BJ (cell line): Measurements from ENCODE around the gene COX19. TPM values are rescaled to one million over a fixed set of nuclear protein-coding genes. Genes with fewer than 3 reads are reported as not detected.
"Not testable (repeated sequence)": the region's sequence is repeated elsewhere in the genome, so short reads cannot be mapped to it uniquely, and the experiment has no call there.

Experiments used
- CTCF ChIA-PET: fragments of 350-600 bp; formaldehyde crosslinking; extraction: SDS; loops from one replicate; lab custom pipeline; 2021; ENCODE audit warnings: antibody characterized with exemption, inconsistent platforms; lab: Yijun Ruan, JAX
- POLR2A ChIA-PET: fragments of 300-600 bp; sonication (Branson Sonifier 250); formaldehyde crosslinking; extraction: SDS; loops from one replicate; lab custom pipeline; 2021; ENCODE audit warnings: antibody characterized with exemption; lab: Charles Lee
- DNase-seq: peaks from one replicate; pipeline ENCODE4 v3.0.0-alpha.2; 2011; ENCODE audit warnings: low read depth
- H3K27me3 ChIP-seq: 2 replicates; pipeline ENCODE4 v1.6.0; 2011; ENCODE audit warnings: low read length; ENCODE audit not compliant: control insufficient read depth, insufficient read depth
- H3K36me3 ChIP-seq: 2 replicates; pipeline ENCODE4 v1.5.1; 2011; ENCODE audit warnings: low read length; ENCODE audit not compliant: control insufficient read depth, insufficient read depth
- H3K4me3 ChIP-seq: 2 replicates; pipeline ENCODE4 v1.5.1; 2011; ENCODE audit warnings: low read depth, mild to moderate bottlenecking, control low read depth, low read length
- polyA plus RNA-seq: library from polyadenylated mRNA; depleted of rRNA; stranded (reverse); fragments of >200 nt; gene quantifications from 2 replicates; pipeline ENCODE4 v1.2.3, GENCODE V29; 2011
- TF ChIP-seq, protein P1 (sequence below): IDR thresholded peaks from 2 replicates; pipeline ENCODE4 v1.5.1; 2011; ENCODE audit warnings: low read depth, mild to moderate bottlenecking, control low read depth, inconsistent platforms, low read length, moderate library complexity; ENCODE audit not compliant: insufficient read depth

Gene COX19
- polyA plus RNA-seq, 1 experiment = 5.6 TPM

DNA sequence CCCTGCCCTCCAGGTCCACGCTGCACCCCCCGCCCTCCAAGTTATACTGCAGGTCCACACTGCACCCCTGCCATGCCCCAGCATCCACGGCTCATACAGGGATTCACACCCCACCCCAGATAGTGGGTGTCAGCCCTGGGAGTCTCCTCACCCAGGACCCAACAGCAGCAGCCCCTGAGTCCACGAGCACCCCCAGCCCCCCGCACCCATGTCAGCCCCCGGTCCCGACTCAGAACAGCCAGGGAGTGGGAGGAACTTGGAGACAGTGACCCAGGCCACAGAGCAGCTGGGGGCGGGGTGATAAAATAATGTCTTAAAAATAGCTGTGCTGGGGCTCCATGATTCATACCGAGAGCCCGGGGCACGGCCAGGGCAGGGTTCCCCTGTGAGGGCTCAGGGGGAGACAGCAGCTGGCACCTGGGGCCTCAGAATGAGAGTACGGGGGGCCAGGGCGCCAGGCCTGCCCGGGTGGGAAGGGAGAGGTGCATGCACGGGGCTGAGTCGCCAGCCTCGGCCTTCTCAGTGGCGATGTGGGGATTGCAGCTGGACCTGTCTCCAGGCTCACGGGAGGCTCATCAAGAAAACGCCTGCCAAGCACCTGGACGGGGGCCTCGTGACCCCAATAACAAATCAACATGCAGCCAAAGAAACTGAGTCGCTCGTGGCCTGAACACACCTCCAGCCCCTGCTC, 50.7 kb downstream of the COX19 start:
- ChIA-PET CTCF (no interaction called here), POLR2A (no interaction called here)
- TF ChIP-seq, protein P1, sequence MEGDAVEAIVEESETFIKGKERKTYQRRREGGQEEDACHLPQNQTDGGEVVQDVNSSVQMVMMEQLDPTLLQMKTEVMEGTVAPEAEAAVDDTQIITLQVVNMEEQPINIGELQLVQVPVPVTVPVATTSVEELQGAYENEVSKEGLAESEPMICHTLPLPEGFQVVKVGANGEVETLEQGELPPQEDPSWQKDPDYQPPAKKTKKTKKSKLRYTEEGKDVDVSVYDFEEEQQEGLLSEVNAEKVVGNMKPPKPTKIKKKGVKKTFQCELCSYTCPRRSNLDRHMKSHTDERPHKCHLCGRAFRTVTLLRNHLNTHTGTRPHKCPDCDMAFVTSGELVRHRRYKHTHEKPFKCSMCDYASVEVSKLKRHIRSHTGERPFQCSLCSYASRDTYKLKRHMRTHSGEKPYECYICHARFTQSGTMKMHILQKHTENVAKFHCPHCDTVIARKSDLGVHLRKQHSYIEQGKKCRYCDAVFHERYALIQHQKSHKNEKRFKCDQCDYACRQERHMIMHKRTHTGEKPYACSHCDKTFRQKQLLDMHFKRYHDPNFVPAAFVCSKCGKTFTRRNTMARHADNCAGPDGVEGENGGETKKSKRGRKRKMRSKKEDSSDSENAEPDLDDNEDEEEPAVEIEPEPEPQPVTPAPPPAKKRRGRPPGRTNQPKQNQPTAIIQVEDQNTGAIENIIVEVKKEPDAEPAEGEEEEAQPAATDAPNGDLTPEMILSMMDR = no peak
- Histone ChIP-seq H3K36me3 (no peaks in the 10 kb centered on the region), H3K4me3 (no peak overlapping the region), H3K27me3 (no peaks in the 10 kb centered on the region)
- DNase-seq = no peak

DNA sequence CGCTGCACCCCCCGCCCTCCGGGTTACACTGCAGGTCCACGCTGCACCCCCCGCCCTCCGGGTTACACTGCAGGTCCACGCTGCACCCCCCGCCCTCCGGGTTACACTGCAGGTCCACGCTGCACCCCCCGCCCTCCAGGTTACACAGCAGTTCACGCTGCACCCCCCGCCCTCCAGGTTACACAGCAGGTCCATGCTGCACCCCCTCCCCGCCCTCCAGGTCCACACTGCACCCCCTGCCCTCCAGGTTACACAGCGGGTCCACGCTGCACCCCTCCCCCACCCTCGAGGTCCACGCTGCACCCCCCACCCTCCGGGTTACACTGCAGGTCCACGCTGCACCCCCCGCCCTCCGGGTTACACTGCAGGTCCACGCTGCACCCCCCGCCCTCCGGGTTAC, 51.3 kb downstream of the COX19 start:
- CTCF ChIA-PET, H3K27me3 ChIP-seq, H3K36me3 ChIP-seq, H3K4me3 ChIP-seq, DNase-seq, POLR2A ChIA-PET: not testable (repeated sequence)

DNA sequence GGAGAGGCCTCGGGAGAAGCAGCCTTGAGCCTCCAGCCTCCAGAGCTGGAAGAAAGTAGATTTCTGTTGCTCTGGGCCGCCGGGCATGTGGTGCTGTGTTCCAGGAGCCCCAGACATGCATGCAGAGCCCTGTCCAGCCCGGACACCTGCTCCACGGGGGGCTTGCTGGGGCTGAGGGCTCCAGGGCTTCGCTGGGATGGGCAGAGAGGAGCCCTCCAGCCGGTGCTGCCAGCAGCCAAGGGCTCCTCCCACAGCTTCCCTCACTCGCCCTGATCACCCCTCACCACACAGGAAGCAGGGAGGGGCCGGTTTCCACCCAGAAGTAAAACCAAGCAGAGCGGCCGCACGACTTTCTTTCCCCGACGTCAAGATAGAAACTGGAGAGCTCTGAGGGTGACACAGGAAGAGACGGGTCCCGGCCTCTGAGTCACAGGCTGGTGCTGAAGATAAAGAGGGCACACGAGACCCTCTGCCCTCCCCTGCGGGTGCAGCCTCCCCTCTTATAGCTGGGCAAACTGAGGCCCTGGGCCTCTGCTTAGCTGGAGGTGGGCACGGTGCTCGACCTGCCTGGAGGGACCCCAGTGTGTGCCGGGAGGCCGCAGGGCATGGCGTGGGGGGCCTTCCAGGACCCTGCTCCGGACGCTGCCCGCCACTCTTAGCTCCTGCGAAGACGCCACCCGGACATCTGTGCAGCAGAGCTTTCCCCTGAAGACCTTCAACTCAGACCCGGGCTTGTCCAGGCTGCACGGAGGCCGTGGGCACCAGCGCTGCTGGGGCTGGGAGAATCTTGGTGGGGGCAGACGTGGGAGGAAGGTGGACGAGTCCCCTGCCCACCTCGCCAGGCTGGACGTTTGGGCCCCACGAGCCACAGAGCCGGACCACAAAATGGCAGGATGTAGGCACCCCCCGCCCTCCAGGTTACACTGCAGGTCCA, 52.0 kb downstream of the COX19 start:
- ChIA-PET POLR2A (no interaction called here), CTCF (interaction anchor here (0.8 to 1.0 kb wide), 4 partner anchors 13 to 269 kb away, joined by 3 read pairs; no protein-coding TSS in a partner anchor)
- TF ChIP-seq, protein P1 = no peak
- H3K36me3 ChIP-seq = no peaks in the 10 kb centered on the region
- H3K4me3 ChIP-seq = no peak overlapping the region
- DNase-seq = no peak
- no peaks in the 10 kb centered on the region for H3K27me3 ChIP-seq

GRCh38 chr7:922334-923107, 52.8 kb downstream of the COX19 start:
- CTCF ChIA-PET = interaction anchor here (0.9 to 1.0 kb wide), 3 partner anchors 12 to 47 kb away, joined by 3 read pairs; no protein-coding TSS in a partner anchor
- no peaks in the 10 kb centered on the region for H3K27me3 ChIP-seq
- POLR2A ChIA-PET = no interaction called here

More at GRCh38 chr7:922334-923107, 52.8 kb downstream of the COX19 start:
- TF ChIP-seq, protein P1 = no peak
- no peak overlapping the region for H3K4me3 ChIP-seq
- H3K36me3 ChIP-seq = no peaks in the 10 kb centered on the region
- DNase-seq = no peak
